Measurements from ENCODE around the gene KCNK13. TPM values are rescaled to one million over a fixed set of nuclear protein-coding genes. Genes with fewer than 3 reads are reported as not detected.
"Not testable (repeated sequence)": the region's sequence is repeated elsewhere in the genome, so short reads cannot be mapped to it uniquely, and the experiment has no call there.

KCNK13 gene
- total RNA-seq, 1 donor from 2014 or later, result 0.10 TPM

- Mint-ChIP-seq H3K27ac (ENCODE audit: unreplicated experiment) (no peak overlapping the region), H3K36me3 (ENCODE audit: low read depth, unreplicated experiment) (no peaks in the 10 kb centered on the region), H3K4me3 (ENCODE audit: unreplicated experiment) (no peak overlapping the region), H3K9me3 (ENCODE audit: unreplicated experiment) (no peaks in the 10 kb centered on the region), H3K27me3 (ENCODE audit: unreplicated experiment) (no peaks in the 10 kb centered on the region), H3K4me1 (ENCODE audit: unreplicated experiment) (no peaks in the 10 kb centered on the region)
- TF ChIP-seq CTCF (IDR thresholded peaks at IDR 0.05; ENCODE audit: unreplicated experiment), result no peak
- no peak for DNase-seq (ENCODE audit: low spot score)
Measured at GRCh38 chr14:90191154-90191553, 129.4 kb downstream of the KCNK13 start.

GRCh38 chr14:90191585-90191984 lies 129.8 kb downstream of the KCNK13 start:
- no peaks in the 10 kb centered on the region for H3K27me3 Mint-ChIP-seq (ENCODE audit: unreplicated experiment)
- no peak for TF ChIP-seq CTCF (IDR thresholded peaks at IDR 0.05; ENCODE audit: unreplicated experiment)
- no peaks in the 10 kb centered on the region for H3K4me1 Mint-ChIP-seq (ENCODE audit: unreplicated experiment)
- H3K36me3 Mint-ChIP-seq (ENCODE audit: low read depth, unreplicated experiment), result no peaks in the 10 kb centered on the region
- no peak overlapping the region for H3K4me3 Mint-ChIP-seq (ENCODE audit: unreplicated experiment)
- no peak overlapping the region for H3K27ac Mint-ChIP-seq (ENCODE audit: unreplicated experiment)
- DNase-seq (ENCODE audit: low spot score), result no peak
- H3K9me3 Mint-ChIP-seq (ENCODE audit: unreplicated experiment), result no peaks in the 10 kb centered on the region

GRCh38 chr14:90193925-90194324 lies 132.1 kb downstream of the KCNK13 start:
- no peaks in the 10 kb centered on the region for H3K9me3 Mint-ChIP-seq (ENCODE audit: unreplicated experiment)
- H3K27ac Mint-ChIP-seq (ENCODE audit: unreplicated experiment), result no peak overlapping the region
- no peak overlapping the region for H3K4me3 Mint-ChIP-seq (ENCODE audit: unreplicated experiment)
- H3K36me3 Mint-ChIP-seq (ENCODE audit: low read depth, unreplicated experiment), result no peaks in the 10 kb centered on the region
- DNase-seq (ENCODE audit: low spot score), result peak; percentile 22
- TF ChIP-seq CTCF (IDR thresholded peaks at IDR 0.05; ENCODE audit: unreplicated experiment), result no peak
- H3K4me1 Mint-ChIP-seq (ENCODE audit: unreplicated experiment), result no peaks in the 10 kb centered on the region
- H3K27me3 Mint-ChIP-seq (ENCODE audit: unreplicated experiment), result no peaks in the 10 kb centered on the region

GRCh38 chr14:90194706-90195105 lies 132.9 kb downstream of the KCNK13 start:
- H3K4me1 Mint-ChIP-seq (ENCODE audit: unreplicated experiment), result no peaks in the 10 kb centered on the region
- TF ChIP-seq CTCF (IDR thresholded peaks at IDR 0.05; ENCODE audit: unreplicated experiment), result no peak
- H3K36me3 Mint-ChIP-seq (ENCODE audit: low read depth, unreplicated experiment), result no peaks in the 10 kb centered on the region
- no peaks in the 10 kb centered on the region for H3K9me3 Mint-ChIP-seq (ENCODE audit: unreplicated experiment)
- no peak overlapping the region for H3K27ac Mint-ChIP-seq (ENCODE audit: unreplicated experiment)
- no peak overlapping the region for H3K4me3 Mint-ChIP-seq (ENCODE audit: unreplicated experiment)
- peaks cover 1% of the 10 kb centered on the region for H3K27me3 Mint-ChIP-seq (ENCODE audit: unreplicated experiment)
- no peak for DNase-seq (ENCODE audit: low spot score)

- Mint-ChIP-seq H3K27ac (ENCODE audit: unreplicated experiment) (no peak overlapping the region), H3K4me3 (ENCODE audit: unreplicated experiment) (no peak overlapping the region), H3K4me1 (ENCODE audit: unreplicated experiment) (no peaks in the 10 kb centered on the region), H3K27me3 (ENCODE audit: unreplicated experiment) (peaks cover 1% of the 10 kb centered on the region), H3K9me3 (ENCODE audit: unreplicated experiment) (no peaks in the 10 kb centered on the region), H3K36me3 (ENCODE audit: low read depth, unreplicated experiment) (peaks cover 3% of the 10 kb centered on the region)
- DNase-seq (ENCODE audit: low spot score), result no peak
- TF ChIP-seq CTCF (IDR thresholded peaks at IDR 0.05; ENCODE audit: unreplicated experiment), result no peak
Measured at GRCh38 chr14:90198541-90199060, 136.8 kb downstream of the KCNK13 start.

GRCh38 chr14:90200546-90200945 lies 138.8 kb downstream of the KCNK13 start:
- not testable (repeated sequence) for H3K9me3 Mint-ChIP-seq (ENCODE audit: unreplicated experiment); H3K4me1 Mint-ChIP-seq (ENCODE audit: unreplicated experiment); H3K4me3 Mint-ChIP-seq (ENCODE audit: unreplicated experiment); DNase-seq (ENCODE audit: low spot score); H3K27ac Mint-ChIP-seq (ENCODE audit: unreplicated experiment); H3K36me3 Mint-ChIP-seq (ENCODE audit: low read depth, unreplicated experiment); H3K27me3 Mint-ChIP-seq (ENCODE audit: unreplicated experiment)
